Ovary (tissue), 3 donors: ENCODE data around the gene SLC6A12.

Experiments
- EP300 ChIP-seq: sonication (generic); formaldehyde crosslinking; IDR thresholded peaks from one replicate; pipeline ENCODE4 v1.6.1; 2017; ENCODE audit warnings: antibody characterized with exemption
- POLR2A ChIP-seq: fragments of 450-650 bp; IDR thresholded peaks from one replicate; pipeline ENCODE4 v1.6.1; 2017; ENCODE audit warnings: antibody characterized with exemption, mild to moderate bottlenecking, moderate library complexity
- TF ChIP-seq, protein P1 (sequence below), 3 donors: fragments of 450-650 bp in 2 of 3; fragments of 200-600 bp in 1 of 3; IDR thresholded peaks; one replicate each; pipeline versions ENCODE4 v1.5.1 to v1.8.0; 2016 to 2022; ENCODE audit warnings: antibody characterized with exemption in 3 of 3, mild to moderate bottlenecking in 1 of 3
- donor health status: DM: no; HTN: no; CAD: no.

DNA sequence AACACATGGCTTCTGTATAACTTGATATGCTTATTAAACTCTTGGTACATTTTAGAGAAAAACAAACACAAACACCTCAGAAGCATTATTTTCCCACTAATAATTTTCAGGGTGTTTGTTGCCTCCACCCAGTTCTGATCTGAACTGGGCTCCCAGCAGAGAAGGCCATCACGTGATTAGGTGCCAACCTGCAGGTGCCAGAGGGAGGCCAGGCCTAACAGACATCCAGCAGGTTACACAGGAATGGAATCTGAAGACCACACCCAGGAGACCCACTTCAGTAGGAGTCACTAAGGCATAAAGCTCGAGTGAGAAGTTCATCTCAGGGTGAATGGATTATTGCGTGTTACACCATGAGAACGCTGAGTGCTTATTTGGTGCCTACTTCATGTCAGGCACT is 8.9 kb downstream of the SLC6A12 start:
- TF ChIP-seq, protein P1, sequence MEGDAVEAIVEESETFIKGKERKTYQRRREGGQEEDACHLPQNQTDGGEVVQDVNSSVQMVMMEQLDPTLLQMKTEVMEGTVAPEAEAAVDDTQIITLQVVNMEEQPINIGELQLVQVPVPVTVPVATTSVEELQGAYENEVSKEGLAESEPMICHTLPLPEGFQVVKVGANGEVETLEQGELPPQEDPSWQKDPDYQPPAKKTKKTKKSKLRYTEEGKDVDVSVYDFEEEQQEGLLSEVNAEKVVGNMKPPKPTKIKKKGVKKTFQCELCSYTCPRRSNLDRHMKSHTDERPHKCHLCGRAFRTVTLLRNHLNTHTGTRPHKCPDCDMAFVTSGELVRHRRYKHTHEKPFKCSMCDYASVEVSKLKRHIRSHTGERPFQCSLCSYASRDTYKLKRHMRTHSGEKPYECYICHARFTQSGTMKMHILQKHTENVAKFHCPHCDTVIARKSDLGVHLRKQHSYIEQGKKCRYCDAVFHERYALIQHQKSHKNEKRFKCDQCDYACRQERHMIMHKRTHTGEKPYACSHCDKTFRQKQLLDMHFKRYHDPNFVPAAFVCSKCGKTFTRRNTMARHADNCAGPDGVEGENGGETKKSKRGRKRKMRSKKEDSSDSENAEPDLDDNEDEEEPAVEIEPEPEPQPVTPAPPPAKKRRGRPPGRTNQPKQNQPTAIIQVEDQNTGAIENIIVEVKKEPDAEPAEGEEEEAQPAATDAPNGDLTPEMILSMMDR (IDR thresholded peaks at IDR 0.05): no peak
- TF ChIP-seq POLR2A (no peak), EP300 (no peak)
